GM21825 (cell line): Measurements from ENCODE around the gene FAM43A.

Source experiments
- ATAC-seq: cut with Tn5 transposase; IDR thresholded peaks from one replicate; pipeline ENCODE4 v1.9.1; 2021; ENCODE audit warnings: mild to moderate bottlenecking, moderate library complexity; ENCODE audit not compliant: unreplicated experiment

Gene FAM43A

DNA sequence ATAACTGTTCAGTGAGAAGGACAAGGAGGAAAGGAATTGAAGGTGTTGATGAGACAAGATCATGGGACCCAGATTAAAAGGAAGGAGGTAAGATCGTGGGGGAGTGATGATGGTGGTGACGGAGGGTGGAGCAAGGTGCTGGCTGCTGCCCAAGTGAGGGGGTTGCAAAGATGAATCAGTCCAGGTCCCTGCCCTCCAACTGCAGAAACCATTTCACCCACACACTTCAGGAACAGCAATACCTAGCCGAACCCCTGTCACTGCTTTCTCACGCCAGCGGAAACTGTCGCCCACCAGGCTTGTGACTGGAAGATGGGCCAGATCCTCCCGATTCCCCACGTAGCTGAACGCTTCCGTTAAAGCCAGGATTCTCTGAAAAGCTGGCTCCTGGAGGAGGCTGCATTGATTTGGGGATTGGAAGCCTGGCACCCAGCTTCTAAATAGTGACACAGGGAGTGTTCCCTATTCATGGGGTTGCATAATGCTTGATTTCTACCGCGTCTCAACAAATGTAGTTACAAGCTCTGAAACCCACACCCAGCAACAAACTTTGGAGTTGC is 10.5 kb upstream of the FAM43A start:
- ATAC-seq, result no peak

DNA sequence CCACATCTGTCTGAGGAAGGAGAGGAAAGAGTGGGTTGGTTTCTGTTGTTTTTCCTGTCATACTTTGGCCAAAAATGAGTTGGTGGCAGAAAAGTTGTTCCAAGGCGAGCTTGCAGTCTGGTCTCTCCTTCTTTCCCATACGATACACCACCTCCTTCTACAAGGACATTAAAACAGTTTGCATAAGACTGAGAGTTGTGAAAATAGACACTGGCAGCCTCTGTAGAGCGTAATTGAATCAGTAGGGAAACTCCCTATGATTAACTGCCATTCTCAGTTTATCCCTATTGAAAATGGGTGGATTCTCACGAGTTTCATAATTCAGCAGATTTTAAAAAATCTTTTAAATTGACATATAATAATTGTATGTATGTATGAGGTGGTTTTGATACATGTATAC is 10.0 kb upstream of the FAM43A start:
- ATAC-seq, result no peak

DNA sequence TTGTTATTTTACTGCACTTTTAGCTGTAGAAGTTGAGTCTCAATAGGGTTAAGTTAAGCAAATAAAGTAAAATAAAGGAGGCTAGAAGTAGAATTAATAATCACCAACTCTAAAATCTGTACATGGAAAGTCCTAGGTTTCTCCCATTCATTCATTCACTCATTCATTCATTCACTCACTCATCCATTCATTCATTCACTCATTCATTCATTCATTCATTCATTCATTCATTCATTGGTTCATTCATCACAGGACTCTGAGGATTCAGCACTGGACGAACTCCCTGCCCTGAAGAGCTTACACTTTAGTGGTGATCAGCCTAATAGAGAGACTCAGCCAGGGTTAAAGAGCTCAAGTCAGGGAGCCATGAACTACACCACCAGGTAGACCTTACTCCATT is 9.2 kb upstream of the FAM43A start:
- no peak for ATAC-seq

DNA sequence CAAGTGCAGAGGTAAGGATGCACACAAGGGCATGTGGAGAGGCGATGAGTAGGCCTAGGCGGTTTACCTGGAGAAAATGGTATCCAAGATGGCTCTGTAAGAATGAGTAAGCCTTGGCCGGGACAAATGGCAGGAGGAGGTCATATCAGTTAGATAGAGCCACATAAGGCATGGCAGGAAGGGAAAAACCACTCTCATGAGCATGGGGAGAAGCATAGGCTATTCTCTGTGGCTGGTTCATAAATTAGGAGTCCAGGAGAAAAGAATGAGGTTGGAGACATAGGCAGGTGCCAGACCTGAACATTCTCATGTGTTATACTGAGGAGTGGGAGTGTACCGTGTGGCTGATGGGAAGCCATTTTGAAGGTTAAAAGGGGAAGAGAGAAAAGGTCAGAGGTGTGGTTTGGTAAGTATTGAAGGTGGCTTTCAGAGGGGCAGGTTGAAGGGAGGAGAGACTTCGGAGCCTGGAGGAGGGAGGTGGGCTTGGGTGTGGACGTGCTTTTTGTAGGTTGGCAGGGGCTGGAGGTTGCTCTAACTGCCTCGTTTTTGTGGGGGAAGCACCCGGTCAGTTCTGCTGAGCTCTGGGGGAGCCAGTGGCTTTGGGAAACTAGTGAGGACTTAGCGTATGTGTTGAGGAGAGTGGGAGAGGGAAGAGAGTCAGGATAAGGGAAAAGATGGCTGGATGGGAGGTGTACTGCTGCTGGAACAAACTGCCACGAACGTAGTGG is 4.6 kb upstream of the FAM43A start:
- ATAC-seq, result no peak

DNA sequence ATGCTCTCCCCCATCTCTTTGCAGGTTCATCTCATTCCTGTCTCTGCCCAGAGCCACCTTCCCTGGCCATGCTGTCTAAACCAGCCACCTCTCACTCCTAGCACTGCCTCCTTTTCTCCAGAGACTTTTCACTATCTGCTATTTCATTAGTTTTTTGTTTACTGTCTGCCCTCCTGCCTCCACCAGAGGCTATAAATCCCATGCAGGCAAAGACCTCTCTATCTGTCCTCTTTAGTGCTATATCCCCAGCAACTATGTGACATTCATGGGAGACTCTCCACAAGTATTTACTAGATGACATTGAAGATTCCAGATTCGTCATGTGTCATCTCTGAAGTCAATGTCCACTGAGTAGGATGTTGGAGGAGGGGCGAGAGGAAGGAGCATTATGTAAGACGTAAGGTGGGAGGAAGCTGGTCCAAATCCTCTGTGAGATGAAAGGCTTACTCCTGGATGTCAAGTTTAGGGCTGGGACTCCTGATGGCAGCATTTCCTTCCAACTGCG is 3.4 kb upstream of the FAM43A start:
- ATAC-seq, result no peak

DNA sequence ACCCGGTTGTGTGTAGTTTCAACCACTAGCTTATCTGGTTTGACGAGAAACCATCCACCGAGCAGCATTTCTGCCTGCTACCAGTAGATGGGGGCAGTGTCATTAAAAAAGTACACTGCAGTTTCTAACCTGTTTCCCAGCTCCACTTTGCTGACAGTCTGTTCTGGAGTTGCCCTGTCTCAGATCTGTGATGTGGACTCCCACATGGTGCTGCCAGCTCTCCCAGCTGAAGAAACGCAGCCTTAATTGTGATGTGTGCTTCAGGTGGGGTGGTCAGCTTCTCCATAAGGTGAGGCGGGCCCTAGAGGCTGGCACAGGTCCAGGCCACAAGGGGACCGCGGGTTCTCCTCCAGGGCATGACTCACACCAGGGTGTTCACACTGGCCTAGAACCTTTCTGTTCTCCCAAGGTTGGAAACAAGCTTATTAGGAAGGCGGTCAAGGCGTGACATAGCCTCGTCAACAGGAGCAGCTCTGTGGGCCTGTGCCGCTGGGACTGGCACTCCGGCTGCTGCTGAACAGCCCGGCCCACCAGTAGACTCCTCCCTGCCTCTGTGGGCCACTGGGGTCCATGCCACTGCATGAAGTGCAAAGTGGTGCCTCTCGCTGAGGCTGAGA is 2.9 kb upstream of the FAM43A start:
- ATAC-seq, result peak; percentile 47

DNA sequence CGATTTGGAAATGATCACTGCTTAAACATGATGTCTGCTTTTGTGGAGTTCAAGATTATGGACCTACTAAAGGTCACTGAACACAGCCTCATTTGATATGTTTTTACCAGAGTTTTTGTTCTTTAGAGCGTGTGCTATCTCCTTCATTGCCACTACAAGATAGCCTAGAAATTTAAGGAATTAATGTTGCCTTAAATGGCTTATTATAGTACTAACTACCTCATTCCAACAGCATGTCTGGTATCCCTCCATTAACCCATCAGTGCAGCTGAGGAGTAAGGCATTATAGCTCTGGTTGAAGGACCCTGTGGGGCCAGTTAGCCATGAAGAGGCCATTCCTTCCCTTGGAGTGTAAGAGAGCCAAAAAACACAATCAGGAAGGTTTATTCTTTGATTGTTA is 2.3 kb upstream of the FAM43A start:
- ATAC-seq, result no peak

DNA sequence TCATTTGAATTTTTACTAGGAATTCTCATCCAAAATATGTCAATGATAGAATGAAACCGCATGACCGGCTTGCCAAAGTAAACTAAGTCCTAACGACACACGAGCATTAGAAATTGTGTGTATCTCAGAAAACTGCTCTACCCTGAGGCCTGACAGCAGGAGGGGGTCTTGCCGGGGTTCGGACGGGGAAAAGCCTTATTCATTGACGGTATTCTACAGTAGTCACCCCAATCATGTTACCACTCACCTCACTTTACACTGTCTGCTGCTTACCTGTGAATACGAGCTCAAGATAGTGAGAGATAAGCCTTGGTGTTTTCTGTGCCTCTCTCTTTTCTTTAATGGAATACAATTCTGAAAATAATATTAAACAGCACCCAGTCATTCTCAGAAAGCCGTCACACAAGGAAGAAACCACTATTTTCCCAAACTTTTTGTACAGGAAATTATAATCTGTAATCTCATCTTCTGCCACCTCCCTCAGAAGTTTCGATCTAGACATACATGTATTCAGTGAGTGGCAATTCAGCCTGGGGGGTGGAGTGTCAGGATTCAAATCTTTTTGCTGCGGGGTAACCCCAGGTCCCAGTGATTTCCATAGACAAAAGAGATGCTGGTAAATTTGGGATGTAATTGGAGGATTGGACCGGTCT is 492 bp upstream of the FAM43A start:
- ATAC-seq, result peak; percentile 15

DNA sequence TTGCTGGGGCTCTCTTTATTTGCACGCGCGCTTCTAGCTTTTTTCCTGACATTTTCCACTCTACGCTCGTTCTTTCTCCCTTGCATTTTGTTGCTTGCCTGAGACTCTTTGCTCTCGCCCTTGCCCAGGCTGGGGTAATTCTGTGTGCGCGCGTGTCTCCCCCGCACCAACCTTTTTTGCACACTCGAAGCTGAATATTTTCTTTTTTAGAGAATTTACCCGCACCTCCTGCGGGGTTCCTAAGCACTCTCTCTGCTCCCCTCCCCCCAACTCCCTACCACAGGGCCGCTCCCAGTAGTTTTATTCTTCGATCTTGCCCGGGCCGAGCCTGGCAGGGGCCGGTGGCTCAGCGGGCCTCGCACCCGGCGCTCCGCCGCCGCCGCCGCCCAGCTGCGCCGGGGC is 732 bp downstream of the FAM43A start:
- ATAC-seq, result no peak

DNA sequence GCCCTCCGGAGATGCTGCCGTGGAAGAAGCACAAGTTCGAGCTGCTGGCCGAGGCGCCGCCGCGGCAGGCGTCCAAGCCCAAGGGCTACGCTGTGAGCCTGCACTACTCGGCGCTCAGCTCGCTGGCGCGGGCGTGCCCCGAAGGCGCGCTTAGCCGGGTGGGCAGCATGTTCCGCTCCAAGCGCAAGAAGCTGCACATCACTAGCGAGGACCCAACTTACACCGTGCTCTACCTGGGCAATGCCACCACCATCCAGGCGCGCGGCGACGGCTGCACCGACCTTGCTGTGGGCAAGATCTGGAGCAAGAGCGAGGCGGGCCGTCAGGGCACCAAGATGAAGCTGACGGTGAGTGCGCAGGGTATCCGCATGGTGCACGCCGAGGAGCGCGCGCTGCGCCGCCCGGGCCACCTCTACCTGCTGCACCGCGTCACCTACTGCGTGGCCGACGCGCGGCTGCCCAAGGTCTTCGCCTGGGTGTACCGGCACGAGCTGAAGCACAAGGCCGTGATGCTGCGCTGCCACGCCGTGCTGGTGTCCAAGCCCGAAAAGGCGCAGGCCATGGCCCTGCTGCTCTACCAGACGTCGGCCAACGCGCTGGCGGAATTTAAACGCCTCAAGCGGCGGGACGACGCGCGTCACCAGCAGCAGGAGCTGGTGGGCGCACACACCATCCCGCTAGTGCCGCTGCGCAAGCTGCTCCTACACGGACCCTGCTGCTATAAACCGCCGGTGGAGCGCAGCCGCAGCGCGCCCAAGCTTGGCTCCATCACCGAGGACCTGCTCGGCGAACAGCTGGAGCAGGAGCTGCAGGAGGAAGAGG is 1.3 kb downstream of the FAM43A start:
- no peak for ATAC-seq

DNA sequence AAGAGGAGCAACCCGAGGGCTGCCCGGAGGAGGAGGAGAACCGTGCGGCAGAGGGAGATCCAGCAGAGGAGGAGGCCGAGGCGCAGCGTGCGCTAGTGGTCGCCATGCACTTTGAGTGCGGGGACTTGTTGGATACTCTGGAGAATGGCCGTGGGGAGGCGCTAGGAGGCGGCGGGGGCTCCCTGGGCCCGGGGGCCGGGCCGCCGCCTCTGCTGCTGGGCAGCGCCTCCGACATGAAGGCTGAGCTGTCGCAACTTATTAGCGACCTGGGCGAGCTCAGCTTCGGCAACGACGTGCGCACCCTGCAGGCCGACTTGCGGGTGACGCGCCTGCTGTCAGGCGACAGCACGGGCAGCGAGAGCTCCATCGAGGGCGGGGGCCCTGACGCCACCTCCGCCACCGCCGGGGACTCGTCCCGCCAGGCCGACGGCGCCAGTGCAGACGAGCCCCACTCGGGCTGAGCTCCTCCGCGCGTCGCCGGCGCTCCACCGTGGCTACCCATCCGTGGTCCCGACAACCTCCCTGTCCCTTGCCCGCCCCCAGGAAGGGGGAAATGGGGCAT is 2.0 kb downstream of the FAM43A start:
- ATAC-seq, result peak; percentile 20

DNA sequence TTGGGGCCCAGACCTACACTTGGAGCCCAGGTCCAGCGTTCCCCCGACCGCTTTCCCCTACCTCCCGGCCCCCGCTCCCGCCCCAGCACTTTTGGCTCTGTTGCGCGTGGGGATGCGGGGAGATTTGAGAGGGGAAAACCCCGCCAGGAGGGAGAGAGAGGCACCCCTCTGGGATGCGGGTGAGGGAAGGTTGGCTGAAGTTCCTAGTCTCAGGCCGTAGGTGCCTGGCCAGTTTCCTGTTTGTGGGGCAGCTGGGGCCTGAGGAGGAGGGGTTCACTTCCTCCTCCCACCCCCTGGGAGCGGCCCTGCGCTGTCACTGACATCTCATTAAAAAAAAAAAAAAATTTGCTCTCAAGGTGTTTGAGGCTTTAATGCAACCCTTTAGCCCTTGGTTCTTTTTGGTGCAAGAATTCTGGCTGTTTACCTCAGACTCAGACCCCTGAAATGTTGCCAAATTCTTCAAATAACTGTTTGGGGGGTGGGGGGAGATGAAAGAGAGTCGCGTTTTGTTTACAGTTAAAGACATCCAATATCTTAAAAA is 2.6 kb downstream of the FAM43A start:
- ATAC-seq, result peak; percentile 22

DNA sequence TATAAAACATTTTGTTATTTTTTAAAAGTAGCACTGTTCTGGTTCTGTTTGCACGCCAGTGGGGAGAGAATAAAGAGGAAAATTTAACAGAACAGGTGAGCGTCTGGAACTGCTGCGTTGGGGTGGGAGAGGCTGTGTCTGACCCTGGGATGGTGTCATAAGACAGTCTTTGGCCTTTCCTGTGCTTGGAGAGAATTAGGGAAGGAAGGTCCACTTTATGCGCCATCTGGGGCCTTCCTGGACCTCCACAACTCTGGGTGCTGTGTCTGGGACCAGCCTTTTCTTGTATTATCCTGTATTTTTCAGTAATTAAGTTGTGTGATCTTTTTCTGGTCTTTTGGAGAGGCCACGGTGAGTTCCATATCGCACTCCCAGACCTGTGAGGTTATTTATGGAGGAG is 3.3 kb downstream of the FAM43A start:
- ATAC-seq, result no peak

DNA sequence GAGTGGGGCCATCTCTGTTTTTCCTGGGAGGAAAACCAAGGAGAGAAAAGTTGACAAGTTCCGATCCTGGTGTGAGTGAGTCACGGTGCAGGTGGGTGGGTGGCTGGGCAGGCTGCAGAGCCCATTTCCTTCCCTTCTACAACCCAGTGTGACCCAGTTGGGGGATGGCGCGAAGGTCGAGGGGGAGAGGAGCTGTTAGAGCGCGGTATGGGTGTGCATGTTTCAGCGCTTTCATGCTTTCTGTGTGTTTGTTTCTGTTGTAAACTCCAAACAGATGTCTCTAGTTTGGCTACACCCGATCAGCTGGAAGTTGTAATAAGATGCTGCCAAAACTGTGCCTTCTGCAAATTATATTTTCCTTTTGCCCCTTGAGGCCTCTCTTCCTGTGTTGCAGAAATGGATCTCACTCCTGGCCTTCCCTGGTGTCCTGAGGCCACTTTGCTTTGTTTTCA is 3.8 kb downstream of the FAM43A start:
- no peak for ATAC-seq

DNA sequence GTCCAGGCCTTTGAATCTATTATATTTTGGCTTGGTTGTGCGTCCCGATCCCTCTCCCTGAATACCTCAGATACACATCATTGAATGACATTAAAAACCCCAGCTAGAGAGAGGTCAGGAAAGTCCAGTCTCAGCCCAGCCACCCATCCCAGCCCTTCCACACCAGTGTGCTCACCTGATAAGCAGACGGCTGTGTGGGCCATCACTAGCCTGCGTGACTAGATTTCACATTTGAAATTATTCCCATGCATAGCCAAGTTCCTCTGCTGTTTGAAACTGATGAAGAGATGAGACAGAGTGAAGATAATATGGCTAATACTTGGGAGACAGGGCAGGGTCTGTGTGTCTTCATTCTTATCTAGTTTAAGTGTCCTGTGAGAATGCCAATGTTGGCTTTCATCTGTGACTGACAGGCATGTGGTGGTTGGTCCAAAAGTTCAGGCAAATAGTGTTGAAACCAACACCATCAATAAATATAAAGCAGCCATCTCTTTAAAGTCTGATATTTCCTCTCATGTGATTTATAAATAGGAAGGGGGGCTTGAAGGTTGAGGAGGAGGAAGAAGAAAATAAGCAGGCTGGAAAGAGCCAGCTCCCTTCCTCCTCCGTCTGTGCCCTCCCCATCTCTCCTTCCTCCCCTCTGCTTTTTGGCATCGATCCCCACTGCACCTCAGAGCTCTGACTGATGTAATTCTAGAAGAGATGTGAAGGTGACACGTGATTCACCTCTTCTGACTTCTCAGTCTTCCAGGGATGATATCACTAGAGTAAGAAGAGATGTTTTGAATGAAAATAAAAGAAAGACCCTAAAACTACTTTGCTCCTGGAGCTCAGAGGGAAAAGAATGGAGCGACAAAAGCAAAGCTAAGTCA is 5.1 kb downstream of the FAM43A start:
- ATAC-seq, result no peak

DNA sequence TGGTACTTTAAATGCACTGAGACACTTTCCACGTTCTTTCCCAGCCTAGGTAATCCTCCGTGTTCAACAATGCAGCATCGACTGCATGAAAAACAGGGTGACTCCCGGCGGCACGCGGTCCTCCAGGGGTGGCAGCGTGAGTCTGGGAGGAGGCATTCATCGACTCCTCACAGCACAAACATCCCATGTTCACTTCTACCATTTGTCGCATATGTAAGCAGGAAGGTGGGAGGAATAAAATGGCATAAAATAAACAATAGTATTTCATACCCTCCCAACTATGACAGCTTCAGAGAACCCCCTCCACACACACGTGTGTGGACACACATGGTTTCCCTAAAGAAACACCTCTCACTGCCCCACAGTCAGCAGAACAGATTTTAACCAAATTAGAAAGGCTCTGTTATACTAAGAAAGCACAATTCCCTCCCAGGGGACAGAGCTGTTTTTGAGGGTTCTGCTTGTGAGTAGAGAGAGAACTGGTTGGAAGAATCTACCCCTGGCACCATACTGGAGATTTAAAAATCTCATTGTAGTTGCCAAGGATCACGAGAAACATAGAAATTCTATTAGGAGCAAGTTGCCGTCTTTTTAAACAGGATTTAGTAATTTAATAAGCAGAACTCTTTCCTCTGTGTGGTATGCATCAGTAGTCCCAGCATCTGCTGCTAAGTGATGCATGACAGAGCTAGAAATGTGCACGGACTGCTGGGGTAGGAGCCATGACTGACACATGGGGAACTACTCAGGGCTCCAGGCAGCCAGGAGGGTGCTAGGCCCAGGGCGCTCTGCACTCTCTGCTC is 6.0 kb downstream of the FAM43A start:
- peak; percentile 62 for ATAC-seq

DNA sequence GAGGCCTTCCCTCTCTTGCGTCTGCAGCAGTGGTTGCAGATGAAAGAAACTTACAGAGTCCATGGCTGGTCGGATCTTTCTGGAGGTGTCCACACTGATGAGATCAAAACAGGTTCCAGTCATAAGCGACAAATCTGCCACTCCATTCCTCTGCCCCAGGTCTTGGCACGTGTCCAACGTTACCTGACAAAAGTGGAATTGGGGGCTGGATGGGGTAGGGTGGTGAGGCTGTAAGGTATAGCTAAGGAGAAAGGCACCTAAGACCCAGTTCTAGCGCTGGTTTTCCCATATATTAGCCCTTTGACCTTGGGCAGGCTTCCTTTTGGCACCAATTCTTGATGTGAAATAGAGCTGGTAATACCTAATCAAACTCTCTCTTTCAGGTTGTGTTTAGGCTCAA is 11.0 kb downstream of the FAM43A start:
- ATAC-seq, result no peak

DNA sequence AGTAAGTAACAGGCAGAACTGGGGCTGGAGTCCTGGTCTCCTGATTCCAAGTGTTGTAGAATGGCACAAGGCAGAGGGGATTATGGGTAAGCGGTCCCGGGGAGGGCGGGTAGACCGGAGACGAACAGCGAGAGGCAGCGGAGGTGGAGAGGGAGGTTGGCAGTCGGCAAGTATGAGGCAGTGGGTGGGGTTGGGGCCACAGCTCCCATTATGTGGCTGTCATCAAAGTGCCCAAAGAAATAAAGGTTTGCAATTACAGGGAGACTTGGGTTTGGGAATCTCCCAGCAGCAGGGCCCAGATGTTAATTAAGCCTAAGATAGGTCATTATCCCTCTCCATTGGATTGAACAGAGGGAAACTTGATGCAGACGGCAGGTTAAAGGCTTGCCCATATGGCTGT is 16.9 kb downstream of the FAM43A start:
- ATAC-seq, result no peak

DNA sequence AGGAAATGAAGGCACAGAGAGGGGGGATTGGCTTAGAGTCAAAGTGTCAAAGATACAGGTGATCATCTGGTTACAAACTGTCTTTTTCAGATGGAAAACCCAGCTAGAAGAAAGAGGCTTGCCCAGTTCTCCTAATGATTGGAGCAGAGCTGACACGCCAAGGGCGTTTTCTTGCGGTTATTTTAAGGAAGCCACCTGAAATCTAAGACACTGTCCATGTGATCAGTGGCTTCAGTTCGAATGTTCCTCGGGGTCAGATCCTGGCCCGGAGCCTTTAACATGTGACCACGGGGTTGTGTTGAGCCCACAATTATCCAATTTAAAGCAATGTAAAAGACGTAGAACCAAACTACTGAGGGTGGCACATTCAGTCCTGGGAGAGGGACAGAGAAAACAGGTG is 19.5 kb downstream of the FAM43A start:
- ATAC-seq, result no peak
